Right cardiac atrium (tissue), 5 donors: ENCODE data around the gene SMOC1. TPM values are rescaled to one million over a fixed set of nuclear protein-coding genes. Genes with fewer than 3 reads are reported as not detected.

Experiments
- ATAC-seq, 2 donors: fragments of 200-7000 bp; cut with Tn5 transposase; one replicate each; pipeline versions ENCODE4 v1.8.0 to v1.9.1; 2020; ENCODE audit warnings: moderate library complexity in 2 of 2, mild to moderate bottlenecking in 1 of 2
- DNase-seq, 3 donors: peaks; one replicate each; pipeline ENCODE4 v3.0.0-alpha.2; 2020
- H3K27ac ChIP-seq: one replicate; pipeline ENCODE4 v1.5.1; 2013; ENCODE audit warnings: mild to moderate bottlenecking, low read length, control low read depth, moderate library complexity
- H3K27me3 ChIP-seq: one replicate; pipeline ENCODE4 v1.6.1; 2013; ENCODE audit not compliant: control insufficient read depth, insufficient read depth
- H3K4me1 ChIP-seq: one replicate; pipeline ENCODE4 v1.6.1; 2013; ENCODE audit warnings: low read length; ENCODE audit not compliant: control insufficient read depth, insufficient read depth
- H3K4me3 ChIP-seq: one replicate; pipeline ENCODE4 v1.5.1; 2013; ENCODE audit warnings: low read length, control low read depth
- H3K9me3 ChIP-seq: one replicate; pipeline ENCODE4 v1.6.1; 2013; ENCODE audit warnings: low read length; ENCODE audit not compliant: control insufficient read depth
- WGBS: extraction: QIAGEN DNeasy Blood & Tissue Kit; methylation state at CpG from one replicate; pipeline ENCODE4 v1.1.7; 2013; 5-methylcytosine and 5-hydroxymethylcytosine counted together
- intact Hi-C, 4 donors: fragments of 100-400 bp; cut with DNase I; formaldehyde crosslinking; loops; one replicate each; pipeline versions ENCODE4 v1.11.0 to v1.14.0; 2022 to 2023
- polyA plus RNA-seq: library from polyadenylated mRNA; stranded (reverse); fragments of 200-250 nt; gene quantifications from one replicate; pipeline ENCODE4 v1.2.3, GENCODE V29; 2013
- total RNA-seq, 4 donors: library from RNA; stranded (reverse); fragmentation: NEBNext Ultra II Directional; extraction: Animal tissue kit (Norgen Biotek cat#: 25700); gene quantifications; one replicate each; pipeline ENCODE4 v1.2.1, GENCODE V29; 2021
- donor health status: healthy with polysubstance abuse.
- donor health status: DM: no; HTN: yes; CAD: no.
- donor health status: DM: no; HTN: no; CAD: no.
- donor health status: DM: no; HTN: yes; CAD: no; lungs with severe emphysema.
- donor health status: DM: yes; HTN: yes; CAD: no.

Gene SMOC1
- total and polyA plus RNA-seq, 5 donors = 13.4 to 37.0 (median 23.2) TPM

DNA sequence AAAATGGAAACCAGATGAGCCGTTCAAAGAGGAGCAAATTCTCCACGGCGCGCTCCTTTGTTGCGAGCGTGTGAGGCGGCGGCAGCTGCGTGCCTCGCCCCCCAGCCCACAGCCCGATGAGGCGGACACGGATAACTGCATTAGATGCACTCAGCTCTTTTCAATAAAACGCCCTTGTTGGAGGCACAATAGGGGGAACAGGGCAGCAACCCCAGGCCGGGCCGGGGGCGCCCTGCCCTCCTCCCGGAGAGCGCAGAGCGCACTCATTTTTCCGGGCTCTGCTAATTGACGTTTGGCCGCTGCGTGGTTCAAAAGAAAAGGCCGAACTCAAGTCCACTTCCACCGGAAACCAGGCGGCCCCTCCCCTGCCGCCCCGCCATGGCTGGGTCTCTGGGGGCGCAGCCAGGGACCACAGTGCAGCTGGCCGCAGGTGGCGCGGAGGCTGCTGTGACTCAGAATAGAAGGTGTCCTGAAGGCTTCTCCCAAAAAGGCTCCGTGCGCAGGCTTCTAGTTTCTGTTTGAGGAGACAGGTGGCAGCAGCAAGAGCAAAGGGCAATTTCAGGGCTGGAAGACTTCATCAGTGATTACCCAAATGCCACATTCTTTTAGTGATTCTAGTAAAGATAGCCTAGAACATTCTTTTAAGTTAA is 29.0 kb upstream of the SMOC1 start:
- WGBS = 82% methylated on average over 35 of the region's 35 CpGs
- ATAC-seq = no peak
- intact Hi-C loops = no loop called here
- H3K27ac ChIP-seq = no peak overlapping the region
- H3K9me3 ChIP-seq = no peaks in the 10 kb centered on the region
- no peaks in the 10 kb centered on the region for H3K27me3 ChIP-seq
- no peak for DNase-seq
- no peaks in the 10 kb centered on the region for H3K4me1 ChIP-seq
- H3K4me3 ChIP-seq = no peak overlapping the region

DNA sequence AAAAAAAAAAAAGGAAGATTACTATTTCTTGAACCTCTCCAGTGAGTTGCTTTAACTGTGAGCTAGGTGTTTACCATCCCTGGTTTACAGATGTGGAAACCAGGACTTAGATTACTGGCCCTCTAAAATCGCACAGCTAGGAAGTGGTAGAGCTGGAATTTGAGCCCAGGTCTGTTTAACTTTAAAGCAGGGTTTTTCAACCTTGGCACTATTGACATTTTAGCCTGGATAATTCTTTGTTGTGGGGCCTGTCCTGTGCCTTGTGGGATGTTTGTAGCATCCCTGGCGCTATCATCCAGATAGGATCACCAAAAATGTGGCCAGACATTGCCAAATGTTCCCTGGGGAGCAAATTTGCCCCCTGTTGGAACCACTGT is 28.5 kb upstream of the SMOC1 start:
- Histone ChIP-seq H3K4me1 (no peaks in the 10 kb centered on the region), H3K27ac (no peak overlapping the region), H3K9me3 (no peaks in the 10 kb centered on the region), H3K27me3 (no peaks in the 10 kb centered on the region), H3K4me3 (no peak overlapping the region)
- intact Hi-C loops = no loop called here
- no peak for ATAC-seq
- 78% methylated on average over 2 of the region's 2 CpGs for WGBS
- DNase-seq = no peak

DNA sequence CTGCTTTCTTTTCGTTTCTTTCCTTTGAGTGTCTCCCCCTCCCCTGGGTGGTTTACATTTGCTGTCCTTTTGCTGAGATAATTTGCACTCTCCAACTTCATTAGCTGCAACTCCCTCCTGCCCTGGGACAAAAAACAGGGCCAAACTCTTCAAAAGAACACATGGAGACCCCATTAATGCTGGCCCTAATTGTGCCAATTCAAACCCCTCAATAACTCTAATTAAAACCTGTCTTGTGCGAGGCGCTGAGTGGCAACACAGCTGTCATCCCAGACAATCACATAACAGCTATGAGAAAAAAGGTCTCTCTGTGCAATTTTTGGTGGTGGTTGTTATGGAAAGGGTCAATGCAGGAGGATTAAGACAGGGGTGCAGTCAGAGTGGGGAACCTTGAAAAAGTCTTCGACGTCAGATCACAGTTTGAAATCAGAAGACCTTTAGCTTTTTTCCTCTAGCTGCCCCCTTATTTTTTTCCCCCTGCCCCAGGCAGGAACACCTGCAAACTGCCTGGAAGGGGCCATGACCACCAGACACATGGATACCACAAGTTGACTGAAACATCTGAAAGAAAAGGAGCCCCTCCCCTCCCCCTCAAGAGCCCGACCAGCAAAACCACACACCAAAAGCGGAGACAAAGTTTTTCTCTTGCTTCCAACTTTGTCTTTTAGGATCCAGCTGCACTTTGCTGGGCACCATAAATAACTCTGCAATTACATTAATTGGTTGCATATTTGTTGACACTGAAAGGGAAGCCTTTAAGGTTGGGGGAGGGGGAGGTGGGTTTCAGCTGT is 26.5 kb upstream of the SMOC1 start:
- Histone ChIP-seq H3K27me3 (no peaks in the 10 kb centered on the region), H3K27ac (no peak overlapping the region), H3K4me3 (no peak overlapping the region), H3K9me3 (no peaks in the 10 kb centered on the region), H3K4me1 (no peaks in the 10 kb centered on the region)
- intact Hi-C loops = no loop called here
- ATAC-seq (no peak), DNase-seq (no peak)
- WGBS = 75% methylated on average over 7 of the region's 7 CpGs

DNA sequence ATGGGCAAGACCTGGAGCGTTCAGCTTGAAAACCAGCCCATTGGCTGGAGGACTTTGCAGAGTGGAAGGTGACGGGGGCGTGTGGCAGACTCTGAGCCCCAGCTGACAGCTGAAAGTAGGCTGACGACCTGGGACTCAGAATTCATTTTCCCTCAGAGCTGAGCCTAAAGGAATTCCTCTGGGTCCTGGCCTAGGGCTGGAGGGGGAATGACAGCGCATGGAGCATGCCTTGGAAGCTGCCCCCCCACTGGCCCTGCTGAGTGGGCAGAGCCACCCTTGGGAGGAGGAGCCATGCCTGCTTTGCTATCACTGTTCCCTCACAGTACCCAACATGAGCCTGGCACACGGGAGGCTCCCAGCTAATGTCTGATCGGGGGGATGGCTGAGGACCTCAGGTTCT is 25.4 kb upstream of the SMOC1 start:
- Histone ChIP-seq H3K27ac (no peak overlapping the region), H3K4me1 (no peaks in the 10 kb centered on the region), H3K27me3 (no peaks in the 10 kb centered on the region), H3K4me3 (no peak overlapping the region), H3K9me3 (no peaks in the 10 kb centered on the region)
- intact Hi-C loops = no loop called here
- WGBS = 64% methylated on average over 7 of the region's 7 CpGs
- ATAC-seq (no peak), DNase-seq (no peak)

DNA sequence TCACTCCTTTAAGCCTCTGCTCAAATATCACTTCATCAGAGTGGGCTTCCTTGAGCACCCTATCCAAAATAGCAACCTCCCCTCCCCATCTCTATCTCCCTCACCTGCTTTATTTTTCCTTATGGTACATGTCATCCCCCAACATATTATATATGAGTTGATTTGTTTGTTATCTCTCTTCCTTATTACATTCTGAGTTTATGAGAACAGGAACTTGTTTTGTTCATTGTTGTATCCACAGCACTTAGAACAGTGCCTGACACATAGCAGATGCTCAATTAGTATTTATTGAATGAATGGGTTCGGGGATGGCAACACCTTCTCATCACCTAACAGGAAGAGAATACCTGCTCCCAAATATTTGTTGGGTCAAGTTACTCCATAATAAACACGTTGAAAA is 24.6 kb upstream of the SMOC1 start:
- ATAC-seq (no peak), DNase-seq (no peak)
- Histone ChIP-seq H3K27ac (no peak overlapping the region), H3K27me3 (no peaks in the 10 kb centered on the region), H3K4me3 (no peak overlapping the region), H3K9me3 (no peaks in the 10 kb centered on the region), H3K4me1 (no peaks in the 10 kb centered on the region)
- 67% methylated on average over 2 of the region's 2 CpGs for WGBS
- intact Hi-C loops = no loop called here

DNA sequence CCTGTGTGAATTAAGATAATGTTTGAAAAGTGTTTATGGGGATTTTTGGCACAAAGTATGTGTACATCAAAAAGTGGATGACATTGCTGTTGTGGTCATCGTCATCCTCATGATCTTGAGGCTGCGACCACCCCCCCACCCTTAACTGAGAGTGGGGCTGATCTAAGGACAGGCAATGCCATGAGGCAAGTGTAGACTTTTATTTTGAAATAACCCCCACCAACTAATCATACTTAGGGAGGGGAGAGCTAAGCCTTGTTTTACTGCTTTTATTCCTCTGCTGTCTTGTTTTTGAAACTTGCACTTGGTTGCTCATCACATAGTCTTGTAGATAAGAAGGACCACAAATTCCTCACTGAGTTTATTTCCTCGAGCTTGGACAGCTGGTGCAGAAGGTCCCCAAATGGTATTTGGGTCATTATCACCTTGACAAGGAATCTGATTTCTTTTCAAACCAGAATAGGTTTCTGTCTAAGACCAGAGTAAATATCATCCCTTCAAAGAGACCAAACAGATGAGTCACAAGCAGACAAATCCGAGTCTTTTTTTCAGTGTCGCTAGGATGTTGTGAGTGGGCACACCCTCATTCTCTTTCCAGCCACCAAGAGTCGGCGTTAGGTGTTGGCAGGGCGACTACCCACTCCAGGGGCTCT is 23.9 kb upstream of the SMOC1 start:
- H3K4me3 ChIP-seq = no peak overlapping the region
- H3K9me3 ChIP-seq = no peaks in the 10 kb centered on the region
- WGBS = 67% methylated on average over 8 of the region's 8 CpGs
- no peaks in the 10 kb centered on the region for H3K27me3 ChIP-seq
- no peaks in the 10 kb centered on the region for H3K4me1 ChIP-seq
- no peak for ATAC-seq
- H3K27ac ChIP-seq = no peak overlapping the region
- no peak for DNase-seq
- intact Hi-C loops = no loop called here

DNA sequence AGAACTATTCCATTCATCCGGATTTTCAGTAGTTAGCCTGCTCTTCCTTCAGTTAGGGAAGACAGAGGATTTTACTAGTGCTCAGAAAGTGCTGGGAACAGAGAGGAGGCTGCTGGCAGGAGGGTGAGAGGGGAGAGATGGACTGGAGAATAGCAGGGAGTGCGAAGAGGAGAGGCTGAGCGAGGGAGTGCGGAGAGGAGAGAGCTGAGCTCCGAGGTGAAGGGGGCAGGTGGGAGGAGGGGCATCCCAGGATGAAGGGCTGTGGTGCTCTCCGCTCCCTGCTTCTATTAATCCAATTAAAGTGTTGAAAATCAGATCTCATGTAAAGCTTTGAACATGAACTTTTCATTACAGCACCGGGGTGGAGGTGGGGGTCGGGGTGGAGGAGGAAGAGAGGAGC is 20.4 kb upstream of the SMOC1 start:
- Histone ChIP-seq H3K9me3 (no peaks in the 10 kb centered on the region), H3K4me1 (no peaks in the 10 kb centered on the region), H3K27me3 (no peaks in the 10 kb centered on the region), H3K27ac (no peak overlapping the region), H3K4me3 (no peak overlapping the region)
- 49% methylated on average over 8 of the region's 8 CpGs for WGBS
- DNase-seq = no peak
- intact Hi-C loops = no loop called here
- no peak for ATAC-seq

DNA sequence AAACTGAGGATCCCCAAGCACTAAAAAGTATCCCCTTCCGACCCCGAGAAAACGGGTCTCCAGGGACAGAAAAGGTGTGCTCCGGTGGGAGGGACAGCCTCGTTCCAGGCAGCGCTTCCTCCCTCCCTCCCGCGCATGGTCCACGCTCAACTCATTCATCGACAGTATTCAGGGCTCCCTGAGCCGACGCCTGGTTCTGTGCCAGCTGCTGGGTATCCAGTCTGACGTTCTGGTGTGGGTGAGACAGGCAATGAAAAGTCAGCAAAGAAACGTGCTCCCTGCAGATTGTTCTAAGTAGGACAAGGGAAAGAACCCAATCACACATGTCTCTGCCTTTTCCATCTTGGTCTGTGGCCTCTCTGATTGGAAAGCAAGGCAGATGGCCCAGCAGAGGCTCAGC is 19.6 kb upstream of the SMOC1 start:
- no peak overlapping the region for H3K27ac ChIP-seq
- no peaks in the 10 kb centered on the region for H3K27me3 ChIP-seq
- intact Hi-C loops = no loop called here
- no peaks in the 10 kb centered on the region for H3K9me3 ChIP-seq
- ATAC-seq (no peak), DNase-seq (no peak)
- H3K4me1 ChIP-seq = no peaks in the 10 kb centered on the region
- H3K4me3 ChIP-seq = no peak overlapping the region
- WGBS = 83% methylated on average over 14 of the region's 14 CpGs

DNA sequence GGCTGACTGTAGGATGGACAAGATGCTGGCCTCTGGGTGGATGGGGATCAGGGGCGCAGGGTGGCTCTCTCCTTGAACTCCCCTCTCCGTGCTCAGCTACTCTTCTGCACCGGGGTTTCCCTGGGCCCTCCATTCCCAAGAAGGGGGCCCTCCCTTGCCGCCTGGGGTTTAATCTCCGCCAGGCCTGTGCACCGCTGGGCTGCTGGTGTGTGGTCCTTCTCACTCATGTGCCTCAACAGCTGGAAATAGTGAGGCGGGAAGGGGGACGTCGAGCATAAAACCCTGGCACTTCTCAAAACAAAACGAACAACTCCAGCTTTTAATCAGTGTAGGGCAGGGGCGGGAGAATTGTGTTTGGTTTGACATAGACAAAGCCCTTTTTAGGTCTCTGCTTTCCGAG is 19.0 kb upstream of the SMOC1 start:
- H3K4me3 ChIP-seq = no peak overlapping the region
- no peaks in the 10 kb centered on the region for H3K4me1 ChIP-seq
- 45% methylated on average over 12 of the region's 12 CpGs for WGBS
- intact Hi-C loops = no loop called here
- peaks cover 2% of the 10 kb centered on the region for H3K9me3 ChIP-seq
- no peak for DNase-seq
- ATAC-seq = no peak
- H3K27me3 ChIP-seq = no peaks in the 10 kb centered on the region
- no peak overlapping the region for H3K27ac ChIP-seq

DNA sequence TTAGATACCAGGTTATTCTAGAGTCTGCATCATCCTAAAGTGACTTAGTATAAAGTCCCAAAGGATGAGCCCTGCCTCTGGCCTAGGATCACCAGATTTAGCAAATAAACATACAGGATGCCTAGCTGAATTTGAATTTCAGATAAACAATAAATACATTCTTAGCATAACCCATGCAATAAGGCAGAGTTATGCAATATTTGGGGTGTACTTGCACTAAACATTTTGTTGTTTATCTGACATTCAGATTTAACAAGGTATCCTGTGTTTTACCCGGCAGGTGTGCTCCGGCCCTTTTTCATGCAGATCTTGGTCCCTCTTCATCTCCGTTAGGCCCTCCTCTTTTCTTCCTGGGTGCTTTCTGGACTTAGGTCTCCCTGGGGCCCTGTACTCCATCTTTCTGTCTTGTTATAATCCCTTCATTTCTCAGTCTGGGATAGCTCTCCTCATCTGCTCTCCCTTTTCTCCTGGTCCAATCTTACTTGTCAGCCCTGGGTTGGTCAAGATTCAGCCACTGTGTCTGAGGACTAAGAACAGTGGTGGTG is 18.1 kb upstream of the SMOC1 start:
- Histone ChIP-seq H3K4me3 (no peak overlapping the region), H3K9me3 (peaks cover 2% of the 10 kb centered on the region), H3K27me3 (no peaks in the 10 kb centered on the region), H3K4me1 (no peaks in the 10 kb centered on the region), H3K27ac (no peak overlapping the region)
- intact Hi-C loops = no loop called here
- DNase-seq = no peak
- no peak for ATAC-seq
- WGBS = 88% methylated on average over 3 of the region's 3 CpGs

DNA sequence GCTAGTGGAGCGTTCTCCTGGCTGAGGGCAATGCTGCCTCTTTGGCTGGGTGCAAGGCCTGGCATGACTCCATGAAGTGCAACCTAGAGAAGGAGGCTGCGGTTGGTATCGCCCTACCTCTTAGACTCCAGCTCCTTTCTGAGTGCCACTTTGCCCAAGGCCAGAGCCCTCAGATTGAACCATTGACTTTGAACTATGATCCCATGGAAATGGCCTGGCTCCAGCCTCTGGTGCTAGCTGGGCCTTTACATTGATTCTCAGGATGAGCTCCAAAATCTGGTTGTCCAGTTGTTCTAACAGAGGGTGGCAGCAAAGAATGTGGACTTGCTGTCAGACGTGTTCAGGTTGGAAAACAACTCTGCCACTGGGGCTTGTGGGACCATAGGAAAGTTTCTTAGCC is 16.1 kb upstream of the SMOC1 start:
- H3K9me3 ChIP-seq = peaks cover 2% of the 10 kb centered on the region
- DNase-seq (no peak), ATAC-seq (no peak)
- WGBS = 89% methylated on average over 4 of the region's 4 CpGs
- intact Hi-C loops = no loop called here
- no peak overlapping the region for H3K27ac ChIP-seq
- H3K4me1 ChIP-seq = no peaks in the 10 kb centered on the region
- H3K4me3 ChIP-seq = no peak overlapping the region
- no peaks in the 10 kb centered on the region for H3K27me3 ChIP-seq
